ENCODE measurements around the gene SETD2. TPM values are rescaled to one million over a fixed set of nuclear protein-coding genes. Genes with fewer than 3 reads are reported as not detected.

The SETD2 gene
- total RNA-seq, 1 experiment from 2014 or later, result 47.7 TPM

DNA sequence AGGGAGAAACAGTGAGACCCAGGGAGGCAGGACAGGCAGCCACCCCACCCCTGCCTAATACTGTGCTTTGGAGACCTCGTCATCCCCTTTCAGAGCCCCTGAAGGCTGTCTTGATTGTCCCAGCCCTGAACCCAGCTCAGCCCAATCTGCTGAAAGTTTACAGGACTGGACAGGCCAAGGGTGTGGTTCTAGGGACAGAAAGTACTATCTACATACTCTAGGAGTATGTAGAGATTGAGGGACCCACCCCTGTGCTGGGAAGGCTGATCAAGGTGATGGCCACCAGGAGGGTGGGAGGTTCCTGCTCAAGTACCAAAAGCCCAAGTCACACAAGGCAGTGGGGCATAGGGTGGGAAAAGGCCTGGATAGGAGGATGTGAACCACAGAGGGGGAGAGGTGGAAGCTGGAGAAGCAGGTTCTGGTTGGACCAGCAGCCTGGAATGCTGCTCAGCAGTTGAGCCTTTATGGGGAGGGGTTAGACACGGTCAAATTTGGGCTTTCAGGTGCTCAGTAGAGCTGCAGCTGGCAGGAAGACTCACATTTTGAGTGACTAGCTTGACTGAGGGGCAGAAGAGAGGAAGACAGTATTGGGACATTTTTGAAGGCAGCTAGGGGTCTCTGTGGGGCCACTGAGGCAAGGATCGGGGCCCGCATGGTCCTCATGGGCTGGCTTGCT, 177.7 kb downstream of the SETD2 start:
- no peak overlapping the region for H2AFZ ChIP-seq
- H3K9me3 ChIP-seq (ENCODE audit: insufficient read depth, low read depth), result no peaks in the 10 kb centered on the region
- H4K20me1 ChIP-seq (ENCODE audit: insufficient read depth), result no peaks in the 10 kb centered on the region
- CTCF ChIA-PET, result no interaction called here
- no TSS peak for BruUV-seq (replicated peaks)
- H3K27me3 ChIP-seq (ENCODE audit: insufficient read depth, low read depth), result no peaks in the 10 kb centered on the region
- DNase-seq, result no peak
- no peaks in the 10 kb centered on the region for H3K36me3 ChIP-seq (ENCODE audit: low read depth)
- H3K27ac ChIP-seq, result no peak overlapping the region
- H3K79me2 ChIP-seq (ENCODE audit: low read depth), result peaks cover 4% of the 10 kb centered on the region; the same call in 1 of the 2 replicates
- no peak overlapping the region for H3K4me3 ChIP-seq
- H3K9me2 ChIP-seq (ENCODE audit: insufficient read depth), result no peaks in the 10 kb centered on the region
- H3K4me2 ChIP-seq, result no peak overlapping the region
- POLR2A ChIA-PET (ENCODE audit: unreplicated experiment), result no interaction called here
- H3K4me1 ChIP-seq (replicated peaks; ENCODE audit: insufficient read depth), result peaks cover 19% of the 10 kb centered on the region
- H3F3A ChIP-seq (ENCODE audit: insufficient read depth, low read depth), result peaks cover 4% of the 10 kb centered on the region; the same call in 1 of the 2 replicates
- intact Hi-C loops (cut with micrococcal nuclease; ENCODE audit: unreplicated experiment), result no loop called here
- TF ChIP-seq, protein P1, sequence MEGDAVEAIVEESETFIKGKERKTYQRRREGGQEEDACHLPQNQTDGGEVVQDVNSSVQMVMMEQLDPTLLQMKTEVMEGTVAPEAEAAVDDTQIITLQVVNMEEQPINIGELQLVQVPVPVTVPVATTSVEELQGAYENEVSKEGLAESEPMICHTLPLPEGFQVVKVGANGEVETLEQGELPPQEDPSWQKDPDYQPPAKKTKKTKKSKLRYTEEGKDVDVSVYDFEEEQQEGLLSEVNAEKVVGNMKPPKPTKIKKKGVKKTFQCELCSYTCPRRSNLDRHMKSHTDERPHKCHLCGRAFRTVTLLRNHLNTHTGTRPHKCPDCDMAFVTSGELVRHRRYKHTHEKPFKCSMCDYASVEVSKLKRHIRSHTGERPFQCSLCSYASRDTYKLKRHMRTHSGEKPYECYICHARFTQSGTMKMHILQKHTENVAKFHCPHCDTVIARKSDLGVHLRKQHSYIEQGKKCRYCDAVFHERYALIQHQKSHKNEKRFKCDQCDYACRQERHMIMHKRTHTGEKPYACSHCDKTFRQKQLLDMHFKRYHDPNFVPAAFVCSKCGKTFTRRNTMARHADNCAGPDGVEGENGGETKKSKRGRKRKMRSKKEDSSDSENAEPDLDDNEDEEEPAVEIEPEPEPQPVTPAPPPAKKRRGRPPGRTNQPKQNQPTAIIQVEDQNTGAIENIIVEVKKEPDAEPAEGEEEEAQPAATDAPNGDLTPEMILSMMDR (conservative IDR thresholded peaks at IDR 0.05), result no peak
- no peak for TF ChIP-seq EZH2 (IDR thresholded peaks at IDR 0.05; ENCODE audit: low read depth)

DNA sequence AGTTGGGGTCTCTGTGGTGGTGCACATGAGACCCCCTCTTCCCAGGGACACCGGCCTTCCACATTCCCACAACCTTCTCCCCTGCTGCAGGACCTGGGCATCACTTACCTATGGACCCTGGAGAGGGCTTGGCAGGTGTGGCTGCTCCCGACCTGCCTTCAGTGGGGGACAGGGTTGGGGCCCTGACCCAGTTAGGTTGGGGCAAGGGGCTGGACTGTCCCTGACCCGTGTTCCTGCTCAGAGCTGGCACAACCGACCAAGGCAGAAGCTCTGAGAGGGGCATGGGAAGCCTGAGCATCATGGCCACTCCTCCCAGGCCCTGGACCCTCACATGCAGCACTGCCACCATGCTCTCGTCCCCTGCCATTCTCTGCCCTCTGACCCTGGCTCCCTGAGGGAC, 178.3 kb downstream of the SETD2 start:
- Histone ChIP-seq H3K9me2 (ENCODE audit: insufficient read depth) (no peaks in the 10 kb centered on the region), H3K9me3 (ENCODE audit: insufficient read depth, low read depth) (no peaks in the 10 kb centered on the region), H3F3A (ENCODE audit: insufficient read depth, low read depth) (peaks cover 7% of the 10 kb centered on the region; the same call in 1 of the 2 replicates), H3K4me3 (no peak overlapping the region), H2AFZ (no peak overlapping the region), H3K27ac (no peak overlapping the region), H4K20me1 (ENCODE audit: insufficient read depth) (no peaks in the 10 kb centered on the region), H3K36me3 (ENCODE audit: low read depth) (no peaks in the 10 kb centered on the region), H3K4me1 (replicated peaks; ENCODE audit: insufficient read depth) (peaks cover 24% of the 10 kb centered on the region), H3K79me2 (ENCODE audit: low read depth) (peaks cover 9% of the 10 kb centered on the region), H3K4me2 (no peak overlapping the region), H3K27me3 (ENCODE audit: insufficient read depth, low read depth) (no peaks in the 10 kb centered on the region)
- BruUV-seq (replicated peaks), result no TSS peak
- CTCF ChIA-PET, result no interaction called here
- no peak for DNase-seq
- intact Hi-C loops (cut with micrococcal nuclease; ENCODE audit: unreplicated experiment), result no loop called here
- TF ChIP-seq, protein P1 (conservative IDR thresholded peaks at IDR 0.05), result no peak
- no peak for TF ChIP-seq EZH2 (IDR thresholded peaks at IDR 0.05; ENCODE audit: low read depth)
- POLR2A ChIA-PET (ENCODE audit: unreplicated experiment), result no interaction called here

DNA sequence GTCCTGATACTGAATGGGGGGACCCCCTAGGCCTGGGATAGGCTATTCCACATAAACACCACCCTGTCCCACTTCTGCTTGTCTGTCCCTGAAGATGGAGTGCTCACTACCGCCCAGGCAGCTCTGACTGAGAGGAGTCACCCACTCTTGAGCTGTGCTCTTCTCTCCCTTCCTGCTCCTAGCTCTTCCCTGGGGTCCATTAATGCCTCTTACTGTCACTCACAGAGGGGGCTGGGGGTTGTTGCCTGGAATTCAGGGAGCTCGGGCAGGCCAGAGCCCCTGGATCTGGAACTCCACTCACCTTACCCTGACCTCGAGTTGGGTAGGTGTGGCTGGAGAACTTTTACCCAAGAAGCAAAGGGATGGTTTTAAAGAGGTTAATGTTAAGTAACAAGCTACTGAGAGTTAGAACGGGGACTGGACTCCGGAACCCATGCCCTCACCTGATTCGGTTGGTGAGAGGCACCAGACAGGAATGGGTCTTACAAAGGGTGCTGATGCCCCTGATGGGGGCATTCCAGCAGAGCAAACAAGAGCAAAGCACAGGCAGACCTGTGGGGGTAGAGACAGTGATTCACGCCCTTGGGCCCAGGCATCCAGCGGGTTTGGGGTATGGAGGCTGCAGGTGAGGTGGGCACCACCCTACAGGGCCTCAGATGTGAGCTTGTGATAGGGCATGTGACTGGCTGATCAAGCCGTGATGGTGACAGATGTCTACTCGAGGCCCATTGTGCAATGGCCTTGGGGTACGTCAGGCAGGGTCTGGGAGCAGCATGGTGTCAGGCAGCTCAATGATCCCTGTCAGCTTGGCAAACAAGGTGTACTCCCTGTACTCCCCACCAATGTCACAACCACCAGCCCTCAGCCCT, 179.1 kb downstream of the SETD2 start:
- Histone ChIP-seq H3K4me2 (no peak overlapping the region), H3F3A (ENCODE audit: insufficient read depth, low read depth) (peaks cover 7% of the 10 kb centered on the region; the same call in 1 of the 2 replicates), H4K20me1 (ENCODE audit: insufficient read depth) (no peaks in the 10 kb centered on the region), H3K9me3 (ENCODE audit: insufficient read depth, low read depth) (no peaks in the 10 kb centered on the region), H3K4me1 (replicated peaks; ENCODE audit: insufficient read depth) (peaks cover 29% of the 10 kb centered on the region), H3K27ac (no peak overlapping the region), H3K27me3 (ENCODE audit: insufficient read depth, low read depth) (no peaks in the 10 kb centered on the region), H3K79me2 (ENCODE audit: low read depth) (peaks cover 15% of the 10 kb centered on the region), H2AFZ (no peak overlapping the region), H3K4me3 (no peak overlapping the region), H3K36me3 (ENCODE audit: low read depth) (no peaks in the 10 kb centered on the region), H3K9me2 (ENCODE audit: insufficient read depth) (no peaks in the 10 kb centered on the region)
- CTCF ChIA-PET, result no interaction called here
- no peak for TF ChIP-seq EZH2 (IDR thresholded peaks at IDR 0.05; ENCODE audit: low read depth)
- intact Hi-C loops (cut with micrococcal nuclease; ENCODE audit: unreplicated experiment), result no loop called here
- POLR2A ChIA-PET (ENCODE audit: unreplicated experiment), result interaction anchor here (0.6 kb wide), 1 partner anchor 1012 kb away, joined by 4 read pairs; no protein-coding TSS in a partner anchor
- DNase-seq, result no peak
- BruUV-seq (replicated peaks), result no TSS peak

Measured in PC-9 (cell line).